ENCODE data around the gene RPS21. TPM values are rescaled to one million over a fixed set of nuclear protein-coding genes. Genes with fewer than 3 reads are reported as not detected.

Gene RPS21
- total and polyA plus RNA-seq, 2 of the 13 experiments (the other 11 are each of a cell fraction or from before 2014, with no cell fraction given) = 2,647 to 11,063 TPM

DNA sequence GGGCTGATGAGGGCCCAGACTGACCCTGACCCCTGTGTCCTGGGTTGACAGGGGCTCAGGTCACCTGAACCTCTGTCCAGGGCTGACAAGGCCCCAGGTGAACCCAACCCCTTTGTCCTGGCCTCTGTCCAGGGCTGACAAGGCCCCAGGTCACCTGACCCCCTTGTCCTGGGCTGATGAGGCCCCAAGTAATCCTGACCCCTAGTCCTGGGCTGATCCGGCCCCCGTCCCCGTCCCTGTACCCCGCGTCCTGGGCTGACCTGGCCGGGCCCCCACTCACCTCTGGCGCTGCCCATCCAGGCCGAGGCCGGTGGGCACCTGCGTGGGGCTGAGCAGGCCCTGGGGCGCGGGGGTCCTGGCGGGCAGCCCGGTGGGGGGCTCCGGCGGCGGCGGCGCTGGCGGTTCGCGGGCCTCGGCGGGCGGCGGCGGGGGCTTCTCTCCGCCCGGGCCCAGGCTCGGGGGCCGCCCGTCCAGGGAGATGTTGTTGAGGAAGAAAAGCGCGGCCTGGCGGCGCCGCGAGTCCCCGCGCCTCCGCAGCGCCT, 19.8 kb downstream of the RPS21 start (continued):
- TF ChIP-seq EEA1 (CRISPR knock-in tag; IDR thresholded peaks at IDR 0.05; ENCODE audit: borderline replicate concordance) = no peak
- TF ChIP-seq, protein P1, sequence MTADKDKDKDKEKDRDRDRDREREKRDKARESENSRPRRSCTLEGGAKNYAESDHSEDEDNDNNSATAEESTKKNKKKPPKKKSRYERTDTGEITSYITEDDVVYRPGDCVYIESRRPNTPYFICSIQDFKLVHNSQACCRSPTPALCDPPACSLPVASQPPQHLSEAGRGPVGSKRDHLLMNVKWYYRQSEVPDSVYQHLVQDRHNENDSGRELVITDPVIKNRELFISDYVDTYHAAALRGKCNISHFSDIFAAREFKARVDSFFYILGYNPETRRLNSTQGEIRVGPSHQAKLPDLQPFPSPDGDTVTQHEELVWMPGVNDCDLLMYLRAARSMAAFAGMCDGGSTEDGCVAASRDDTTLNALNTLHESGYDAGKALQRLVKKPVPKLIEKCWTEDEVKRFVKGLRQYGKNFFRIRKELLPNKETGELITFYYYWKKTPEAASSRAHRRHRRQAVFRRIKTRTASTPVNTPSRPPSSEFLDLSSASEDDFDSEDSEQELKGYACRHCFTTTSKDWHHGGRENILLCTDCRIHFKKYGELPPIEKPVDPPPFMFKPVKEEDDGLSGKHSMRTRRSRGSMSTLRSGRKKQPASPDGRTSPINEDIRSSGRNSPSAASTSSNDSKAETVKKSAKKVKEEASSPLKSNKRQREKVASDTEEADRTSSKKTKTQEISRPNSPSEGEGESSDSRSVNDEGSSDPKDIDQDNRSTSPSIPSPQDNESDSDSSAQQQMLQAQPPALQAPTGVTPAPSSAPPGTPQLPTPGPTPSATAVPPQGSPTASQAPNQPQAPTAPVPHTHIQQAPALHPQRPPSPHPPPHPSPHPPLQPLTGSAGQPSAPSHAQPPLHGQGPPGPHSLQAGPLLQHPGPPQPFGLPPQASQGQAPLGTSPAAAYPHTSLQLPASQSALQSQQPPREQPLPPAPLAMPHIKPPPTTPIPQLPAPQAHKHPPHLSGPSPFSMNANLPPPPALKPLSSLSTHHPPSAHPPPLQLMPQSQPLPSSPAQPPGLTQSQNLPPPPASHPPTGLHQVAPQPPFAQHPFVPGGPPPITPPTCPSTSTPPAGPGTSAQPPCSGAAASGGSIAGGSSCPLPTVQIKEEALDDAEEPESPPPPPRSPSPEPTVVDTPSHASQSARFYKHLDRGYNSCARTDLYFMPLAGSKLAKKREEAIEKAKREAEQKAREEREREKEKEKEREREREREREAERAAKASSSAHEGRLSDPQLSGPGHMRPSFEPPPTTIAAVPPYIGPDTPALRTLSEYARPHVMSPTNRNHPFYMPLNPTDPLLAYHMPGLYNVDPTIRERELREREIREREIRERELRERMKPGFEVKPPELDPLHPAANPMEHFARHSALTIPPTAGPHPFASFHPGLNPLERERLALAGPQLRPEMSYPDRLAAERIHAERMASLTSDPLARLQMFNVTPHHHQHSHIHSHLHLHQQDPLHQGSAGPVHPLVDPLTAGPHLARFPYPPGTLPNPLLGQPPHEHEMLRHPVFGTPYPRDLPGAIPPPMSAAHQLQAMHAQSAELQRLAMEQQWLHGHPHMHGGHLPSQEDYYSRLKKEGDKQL (CRISPR knock-in tag; IDR thresholded peaks at IDR 0.05; ENCODE audit: low read depth) = 0 out of 2 replicates have a peak, but pooled peaks have one; percentile 13
- no peak for TF ChIP-seq ZNF382 (CRISPR knock-in tag; IDR thresholded peaks at IDR 0.05; ENCODE audit: borderline replicate concordance)
- TF ChIP-seq ZMYM4 (CRISPR knock-in tag; IDR thresholded peaks at IDR 0.05) = no peak
- TF ChIP-seq ZNF775 (CRISPR knock-in tag; IDR thresholded peaks at IDR 0.05; ENCODE audit: borderline replicate concordance) = no peak
- TF ChIP-seq SUZ12 (IDR thresholded peaks at IDR 0.05; ENCODE audit: low read depth, low read length) = no peak
- no peak for TF ChIP-seq ZNF841 (CRISPR knock-in tag; IDR thresholded peaks at IDR 0.05; ENCODE audit: borderline replicate concordance)
- TF ChIP-seq ZNF670 (CRISPR knock-in tag; IDR thresholded peaks at IDR 0.05; ENCODE audit: borderline replicate concordance) = no peak
- TF ChIP-seq ZNF792 (CRISPR knock-in tag; IDR thresholded peaks at IDR 0.05) = no peak
- no peak for TF ChIP-seq ZNF737 (CRISPR knock-in tag; IDR thresholded peaks at IDR 0.05; ENCODE audit: borderline replicate concordance)
- TF ChIP-seq HES4 (CRISPR knock-in tag; IDR thresholded peaks at IDR 0.05; ENCODE audit: borderline replicate concordance) = no peak
- TF ChIP-seq MTA1 (CRISPR knock-in tag; IDR thresholded peaks at IDR 0.05; ENCODE audit: borderline replicate concordance) = peak; percentile 45; the same call in 1 of the 2 replicates
- TF ChIP-seq, protein P2, sequence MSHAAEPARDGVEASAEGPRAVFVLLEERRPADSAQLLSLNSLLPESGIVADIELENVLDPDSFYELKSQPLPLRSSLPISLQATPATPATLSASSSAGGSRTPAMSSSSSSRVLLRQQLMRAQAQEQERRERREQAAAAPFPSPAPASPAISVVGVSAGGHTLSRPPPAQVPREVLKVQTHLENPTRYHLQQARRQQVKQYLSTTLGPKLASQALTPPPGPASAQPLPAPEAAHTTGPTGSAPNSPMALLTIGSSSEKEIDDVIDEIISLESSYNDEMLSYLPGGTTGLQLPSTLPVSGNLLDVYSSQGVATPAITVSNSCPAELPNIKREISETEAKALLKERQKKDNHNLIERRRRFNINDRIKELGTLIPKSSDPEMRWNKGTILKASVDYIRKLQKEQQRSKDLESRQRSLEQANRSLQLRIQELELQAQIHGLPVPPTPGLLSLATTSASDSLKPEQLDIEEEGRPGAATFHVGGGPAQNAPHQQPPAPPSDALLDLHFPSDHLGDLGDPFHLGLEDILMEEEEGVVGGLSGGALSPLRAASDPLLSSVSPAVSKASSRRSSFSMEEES (CRISPR knock-in tag; IDR thresholded peaks at IDR 0.05) = peak; percentile 63; the same call in 1 of the 2 replicates
- TF ChIP-seq NPAS2 (CRISPR knock-in tag; IDR thresholded peaks at IDR 0.05; ENCODE audit: borderline replicate concordance) = no peak
- TF ChIP-seq, protein P3, sequence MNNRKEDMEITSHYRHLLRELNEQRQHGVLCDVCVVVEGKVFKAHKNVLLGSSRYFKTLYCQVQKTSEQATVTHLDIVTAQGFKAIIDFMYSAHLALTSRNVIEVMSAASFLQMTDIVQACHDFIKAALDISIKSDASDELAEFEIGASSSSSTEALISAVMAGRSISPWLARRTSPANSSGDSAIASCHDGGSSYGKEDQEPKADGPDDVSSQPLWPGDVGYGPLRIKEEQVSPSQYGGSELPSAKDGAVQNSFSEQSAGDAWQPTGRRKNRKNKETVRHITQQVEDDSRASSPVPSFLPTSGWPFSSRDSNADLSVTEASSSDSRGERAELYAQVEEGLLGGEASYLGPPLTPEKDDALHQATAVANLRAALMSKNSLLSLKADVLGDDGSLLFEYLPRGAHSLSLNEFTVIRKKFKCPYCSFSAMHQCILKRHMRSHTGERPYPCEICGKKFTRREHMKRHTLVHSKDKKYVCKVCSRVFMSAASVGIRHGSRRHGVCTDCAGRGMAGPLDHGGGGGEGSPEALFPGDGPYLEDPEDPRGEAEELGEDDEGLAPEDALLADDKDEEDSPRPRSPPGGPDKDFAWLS (CRISPR knock-in tag; IDR thresholded peaks at IDR 0.05; ENCODE audit: borderline replicate concordance) = no peak
- TF ChIP-seq ZNF891 (CRISPR knock-in tag; IDR thresholded peaks at IDR 0.05) = peak; percentile 52; the same call in 1 of the 2 replicates
- no peak for TF ChIP-seq ZNF749 (CRISPR knock-in tag; IDR thresholded peaks at IDR 0.05; ENCODE audit: borderline replicate concordance)
- TF ChIP-seq TCF12 (IDR thresholded peaks at IDR 0.05) = no peak
- TF ChIP-seq TCF12 (CRISPR knock-in tag; IDR thresholded peaks at IDR 0.05) = no peak
- TF ChIP-seq, protein P4, sequence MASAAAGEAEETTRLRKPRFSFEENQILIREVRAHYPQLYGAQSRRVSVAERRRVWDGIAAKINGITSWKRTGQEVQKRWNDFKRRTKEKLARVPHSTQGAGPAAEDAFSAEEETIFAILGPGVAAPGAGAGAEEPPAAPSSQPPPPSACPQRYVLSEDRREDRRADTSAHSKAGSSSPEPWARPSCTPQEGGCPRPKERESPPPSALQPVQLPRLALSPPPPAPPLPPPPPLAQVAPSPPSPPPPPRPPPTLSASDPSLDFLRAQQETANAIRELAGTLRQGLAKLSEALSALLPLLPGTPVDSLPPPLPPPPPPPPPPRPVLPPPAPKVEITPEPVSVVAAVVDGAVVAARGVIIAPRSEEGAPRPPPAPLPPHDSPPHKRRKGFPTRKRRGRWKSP (CRISPR knock-in tag; IDR thresholded peaks at IDR 0.05) = no peak
- TF ChIP-seq ZFYVE20 (CRISPR knock-in tag; IDR thresholded peaks at IDR 0.05; ENCODE audit: borderline replicate concordance, low read depth) = no peak

Data from HepG2 (cell line).